ENCODE results near the gene AADACL2. TPM values are rescaled to one million over a fixed set of nuclear protein-coding genes. Genes with fewer than 3 reads are reported as not detected.

Gene AADACL2
- total and polyA plus RNA-seq, 2 experiments from 2014 or later = not detected

- Histone ChIP-seq H3K4me2 (no peak overlapping the region), H3K9me2 (ENCODE audit: insufficient read depth) (0 out of 2 replicates have a peak, but pooled peaks cover 4% of the 10 kb centered on the region), H3K36me3 (ENCODE audit: insufficient read depth) (no peaks in the 10 kb centered on the region), H3K79me2 (replicated peaks; ENCODE audit: insufficient read depth) (no peaks in the 10 kb centered on the region), H3K4me3 (no peak overlapping the region), H2AFZ (no peak overlapping the region), H4K20me1 (replicated peaks; ENCODE audit: insufficient read depth) (no peaks in the 10 kb centered on the region), H3F3A (replicated peaks; ENCODE audit: low read depth) (no peaks in the 10 kb centered on the region), H3K27me3 (ENCODE audit: insufficient read depth) (no peaks in the 10 kb centered on the region), H3K4me1 (ENCODE audit: insufficient read depth) (no peaks in the 10 kb centered on the region), H3K27ac (ENCODE audit: low read depth) (no peak overlapping the region)
- DNase-seq (ENCODE audit: low spot score) = no peak
- Mint-ChIP-seq H3K4me1 (no peaks in the 10 kb centered on the region), H3K4me3 (no peak overlapping the region), H3K36me3 (ENCODE audit: low read depth) (0 out of 3 replicates have a peak, but pooled peaks cover 4% of the 10 kb centered on the region), H3K27me3 (ENCODE audit: insufficient read depth, low read depth, poor library complexity) (peaks cover 3% of the 10 kb centered on the region), H3K27ac (no peak overlapping the region), H3K9me3 (peaks cover 14% of the 10 kb centered on the region)
- ATAC-seq = no peak
- TF ChIP-seq STAT1 (IDR thresholded peaks at IDR 0.05; ENCODE audit: unreplicated experiment) = no peak
- TF ChIP-seq, protein P1, sequence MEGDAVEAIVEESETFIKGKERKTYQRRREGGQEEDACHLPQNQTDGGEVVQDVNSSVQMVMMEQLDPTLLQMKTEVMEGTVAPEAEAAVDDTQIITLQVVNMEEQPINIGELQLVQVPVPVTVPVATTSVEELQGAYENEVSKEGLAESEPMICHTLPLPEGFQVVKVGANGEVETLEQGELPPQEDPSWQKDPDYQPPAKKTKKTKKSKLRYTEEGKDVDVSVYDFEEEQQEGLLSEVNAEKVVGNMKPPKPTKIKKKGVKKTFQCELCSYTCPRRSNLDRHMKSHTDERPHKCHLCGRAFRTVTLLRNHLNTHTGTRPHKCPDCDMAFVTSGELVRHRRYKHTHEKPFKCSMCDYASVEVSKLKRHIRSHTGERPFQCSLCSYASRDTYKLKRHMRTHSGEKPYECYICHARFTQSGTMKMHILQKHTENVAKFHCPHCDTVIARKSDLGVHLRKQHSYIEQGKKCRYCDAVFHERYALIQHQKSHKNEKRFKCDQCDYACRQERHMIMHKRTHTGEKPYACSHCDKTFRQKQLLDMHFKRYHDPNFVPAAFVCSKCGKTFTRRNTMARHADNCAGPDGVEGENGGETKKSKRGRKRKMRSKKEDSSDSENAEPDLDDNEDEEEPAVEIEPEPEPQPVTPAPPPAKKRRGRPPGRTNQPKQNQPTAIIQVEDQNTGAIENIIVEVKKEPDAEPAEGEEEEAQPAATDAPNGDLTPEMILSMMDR (conservative IDR thresholded peaks at IDR 0.05; ENCODE audit: low read depth in 2 of 2) = no peak
- TF ChIP-seq NANOG (IDR thresholded peaks at IDR 0.05; ENCODE audit: borderline replicate concordance) = no peak
- no peak for TF ChIP-seq REST (IDR thresholded peaks at IDR 0.05; ENCODE audit: unreplicated experiment)
- TF ChIP-seq POLR2AphosphoS5 (IDR thresholded peaks at IDR 0.05; ENCODE audit: low read depth) = no peak
- no peak for TF ChIP-seq CREB1 (CRISPR knock-in tag; IDR thresholded peaks at IDR 0.05; ENCODE audit: low read depth)
- TF ChIP-seq ZNF114 (CRISPR knock-in tag; IDR thresholded peaks at IDR 0.05) = no peak
- TF ChIP-seq, protein P2, sequence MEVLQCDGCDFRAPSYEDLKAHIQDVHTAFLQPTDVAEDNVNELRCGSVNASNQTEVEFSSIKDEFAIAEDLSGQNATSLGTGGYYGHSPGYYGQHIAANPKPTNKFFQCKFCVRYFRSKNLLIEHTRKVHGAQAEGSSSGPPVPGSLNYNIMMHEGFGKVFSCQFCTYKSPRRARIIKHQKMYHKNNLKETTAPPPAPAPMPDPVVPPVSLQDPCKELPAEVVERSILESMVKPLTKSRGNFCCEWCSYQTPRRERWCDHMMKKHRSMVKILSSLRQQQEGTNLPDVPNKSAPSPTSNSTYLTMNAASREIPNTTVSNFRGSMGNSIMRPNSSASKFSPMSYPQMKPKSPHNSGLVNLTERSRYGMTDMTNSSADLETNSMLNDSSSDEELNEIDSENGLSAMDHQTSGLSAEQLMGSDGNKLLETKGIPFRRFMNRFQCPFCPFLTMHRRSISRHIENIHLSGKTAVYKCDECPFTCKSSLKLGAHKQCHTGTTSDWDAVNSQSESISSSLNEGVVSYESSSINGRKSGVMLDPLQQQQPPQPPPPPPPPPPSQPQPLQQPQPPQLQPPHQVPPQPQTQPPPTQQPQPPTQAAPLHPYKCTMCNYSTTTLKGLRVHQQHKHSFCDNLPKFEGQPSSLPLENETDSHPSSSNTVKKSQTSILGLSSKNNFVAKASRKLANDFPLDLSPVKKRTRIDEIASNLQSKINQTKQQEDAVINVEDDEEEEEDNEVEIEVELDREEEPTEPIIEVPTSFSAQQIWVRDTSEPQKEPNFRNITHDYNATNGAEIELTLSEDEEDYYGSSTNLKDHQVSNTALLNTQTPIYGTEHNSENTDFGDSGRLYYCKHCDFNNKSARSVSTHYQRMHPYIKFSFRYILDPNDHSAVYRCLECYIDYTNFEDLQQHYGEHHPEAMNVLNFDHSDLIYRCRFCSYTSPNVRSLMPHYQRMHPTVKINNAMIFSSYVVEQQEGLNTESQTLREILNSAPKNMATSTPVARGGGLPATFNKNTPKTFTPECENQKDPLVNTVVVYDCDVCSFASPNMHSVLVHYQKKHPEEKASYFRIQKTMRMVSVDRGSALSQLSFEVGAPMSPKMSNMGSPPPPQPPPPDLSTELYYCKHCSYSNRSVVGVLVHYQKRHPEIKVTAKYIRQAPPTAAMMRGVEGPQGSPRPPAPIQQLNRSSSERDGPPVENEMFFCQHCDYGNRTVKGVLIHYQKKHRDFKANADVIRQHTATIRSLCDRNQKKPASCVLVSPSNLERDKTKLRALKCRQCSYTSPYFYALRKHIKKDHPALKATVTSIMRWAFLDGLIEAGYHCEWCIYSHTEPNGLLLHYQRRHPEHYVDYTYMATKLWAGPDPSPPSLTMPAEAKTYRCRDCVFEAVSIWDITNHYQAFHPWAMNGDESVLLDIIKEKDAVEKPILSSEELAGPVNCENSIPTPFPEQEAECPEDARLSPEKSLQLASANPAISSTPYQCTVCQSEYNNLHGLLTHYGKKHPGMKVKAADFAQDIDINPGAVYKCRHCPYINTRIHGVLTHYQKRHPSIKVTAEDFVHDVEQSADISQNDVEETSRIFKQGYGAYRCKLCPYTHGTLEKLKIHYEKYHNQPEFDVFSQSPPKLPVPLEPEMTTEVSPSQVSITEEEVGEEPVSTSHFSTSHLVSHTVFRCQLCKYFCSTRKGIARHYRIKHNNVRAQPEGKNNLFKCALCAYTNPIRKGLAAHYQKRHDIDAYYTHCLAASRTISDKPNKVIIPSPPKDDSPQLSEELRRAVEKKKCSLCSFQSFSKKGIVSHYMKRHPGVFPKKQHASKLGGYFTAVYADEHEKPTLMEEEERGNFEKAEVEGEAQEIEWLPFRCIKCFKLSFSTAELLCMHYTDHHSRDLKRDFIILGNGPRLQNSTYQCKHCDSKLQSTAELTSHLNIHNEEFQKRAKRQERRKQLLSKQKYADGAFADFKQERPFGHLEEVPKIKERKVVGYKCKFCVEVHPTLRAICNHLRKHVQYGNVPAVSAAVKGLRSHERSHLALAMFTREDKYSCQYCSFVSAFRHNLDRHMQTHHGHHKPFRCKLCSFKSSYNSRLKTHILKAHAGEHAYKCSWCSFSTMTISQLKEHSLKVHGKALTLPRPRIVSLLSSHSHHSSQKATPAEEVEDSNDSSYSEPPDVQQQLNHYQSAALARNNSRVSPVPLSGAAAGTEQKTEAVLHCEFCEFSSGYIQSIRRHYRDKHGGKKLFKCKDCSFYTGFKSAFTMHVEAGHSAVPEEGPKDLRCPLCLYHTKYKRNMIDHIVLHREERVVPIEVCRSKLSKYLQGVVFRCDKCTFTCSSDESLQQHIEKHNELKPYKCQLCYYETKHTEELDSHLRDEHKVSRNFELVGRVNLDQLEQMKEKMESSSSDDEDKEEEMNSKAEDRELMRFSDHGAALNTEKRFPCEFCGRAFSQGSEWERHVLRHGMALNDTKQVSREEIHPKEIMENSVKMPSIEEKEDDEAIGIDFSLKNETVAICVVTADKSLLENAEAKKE (CRISPR knock-in tag; IDR thresholded peaks at IDR 0.05) = no peak
- no peak for TF ChIP-seq EZH2phosphoT487 (IDR thresholded peaks at IDR 0.05; ENCODE audit: unreplicated experiment)
- no peak for TF ChIP-seq ETS1 (IDR thresholded peaks at IDR 0.05)
- TF ChIP-seq ZNF331 (CRISPR knock-in tag; IDR thresholded peaks at IDR 0.05; ENCODE audit: low read depth) = no peak
- TF ChIP-seq JUNB (IDR thresholded peaks at IDR 0.05; ENCODE audit: unreplicated experiment) = no peak
- TF ChIP-seq EZH2 (IDR thresholded peaks at IDR 0.05; ENCODE audit: low read depth, unreplicated experiment) = no peak
Observed at GRCh38 chr3:151726016-151726415, 7.7 kb upstream of the AADACL2 start.
